HG02938 (cell line): ENCODE measurements around the gene GNG4.
"Not testable (repeated sequence)": the region's sequence is repeated elsewhere in the genome, so short reads cannot be mapped to it uniquely, and the experiment has no call there.

Experiments used
- ATAC-seq: cut with Tn5 transposase; IDR thresholded peaks from one replicate; pipeline ENCODE4 v1.9.1; 2021; ENCODE audit warnings: mild to moderate bottlenecking, moderate library complexity; ENCODE audit not compliant: unreplicated experiment

The GNG4 gene

GRCh38 chr1:235628316-235629005 lies 21.1 kb downstream of the GNG4 start:
- ATAC-seq: no peak

DNA sequence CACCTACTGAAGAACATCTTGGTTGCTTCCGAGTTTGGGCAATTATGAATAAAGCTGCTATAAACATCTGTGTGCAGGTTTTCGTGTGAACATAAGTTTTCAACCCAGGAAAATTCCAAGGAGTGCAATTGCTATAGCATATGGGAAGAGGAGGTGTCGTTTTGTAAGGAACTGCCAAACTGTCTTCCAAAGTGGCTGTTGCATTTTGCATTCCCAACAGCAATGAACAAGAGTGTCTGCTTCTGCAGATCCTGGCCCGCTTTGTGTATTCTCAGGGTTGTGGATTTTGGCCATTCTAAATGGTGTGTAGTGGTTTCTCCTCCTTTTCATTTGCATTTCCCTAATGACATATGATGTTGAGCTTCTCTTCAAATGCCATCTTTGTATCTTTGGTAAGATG lies 23.8 kb downstream of the GNG4 start:
- ATAC-seq: no peak

DNA sequence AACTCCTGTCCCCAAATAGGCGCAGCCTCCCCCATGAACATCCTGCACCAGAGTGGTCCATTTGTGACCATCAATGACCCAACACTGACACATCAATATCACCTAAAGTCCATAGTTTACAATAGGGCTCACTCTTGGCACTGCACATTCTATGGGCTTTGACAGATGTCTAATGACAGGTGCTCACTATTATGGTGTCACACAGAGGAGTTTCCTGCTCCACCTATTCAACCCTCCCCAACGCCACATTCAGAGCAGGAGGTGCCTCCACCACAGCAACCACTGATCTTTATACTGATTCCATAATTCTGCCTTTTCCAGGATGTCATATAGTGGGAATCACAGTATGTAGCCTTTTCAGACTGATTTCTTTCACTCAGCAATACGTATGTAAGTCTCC lies 24.2 kb downstream of the GNG4 start:
- ATAC-seq: no peak

- no peak for ATAC-seq
Observed at GRCh38 chr1:235624721-235625333, 24.8 kb downstream of the GNG4 start.

GRCh38 chr1:235622936-235623779 lies 26.4 kb downstream of the GNG4 start:
- ATAC-seq: no peak

DNA sequence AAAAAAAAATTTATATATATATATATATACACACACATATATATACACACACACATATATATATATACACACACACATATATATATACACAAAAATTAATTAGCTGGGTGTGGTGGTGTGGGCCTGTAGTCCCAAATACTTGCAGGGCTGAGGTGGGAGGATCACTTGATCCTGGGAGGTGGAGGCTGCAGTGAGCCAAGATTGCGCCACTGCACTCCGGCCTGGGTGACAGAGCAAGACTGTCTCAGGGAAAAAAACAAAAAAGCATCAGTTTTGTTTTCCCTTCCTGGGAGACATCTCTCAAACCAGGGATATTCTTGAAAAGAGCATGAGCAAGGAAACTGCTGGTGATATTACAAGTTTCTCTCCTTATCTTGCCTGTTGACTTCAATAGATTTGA lies 30.4 kb downstream of the GNG4 start:
- ATAC-seq: not testable (repeated sequence)

DNA sequence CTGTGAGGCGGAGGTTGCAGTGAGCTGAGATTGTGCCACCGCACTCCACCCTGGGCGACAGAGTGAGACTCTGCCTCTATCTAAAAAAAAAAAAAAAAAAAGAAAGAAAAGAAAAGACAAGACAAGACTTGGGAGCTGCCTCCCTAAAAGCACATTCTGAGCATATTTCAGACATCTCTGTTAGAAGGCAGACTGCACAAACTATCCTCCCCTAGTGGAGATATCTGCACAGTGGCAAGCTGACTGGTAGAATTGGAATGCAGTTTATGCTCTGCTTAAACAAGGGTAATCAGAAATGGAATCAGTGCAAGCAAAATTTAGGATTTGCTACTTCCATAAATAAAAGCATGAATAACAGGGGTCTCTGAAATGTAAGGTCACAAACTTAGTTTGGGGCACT lies 31.8 kb downstream of the GNG4 start:
- ATAC-seq: no peak

DNA sequence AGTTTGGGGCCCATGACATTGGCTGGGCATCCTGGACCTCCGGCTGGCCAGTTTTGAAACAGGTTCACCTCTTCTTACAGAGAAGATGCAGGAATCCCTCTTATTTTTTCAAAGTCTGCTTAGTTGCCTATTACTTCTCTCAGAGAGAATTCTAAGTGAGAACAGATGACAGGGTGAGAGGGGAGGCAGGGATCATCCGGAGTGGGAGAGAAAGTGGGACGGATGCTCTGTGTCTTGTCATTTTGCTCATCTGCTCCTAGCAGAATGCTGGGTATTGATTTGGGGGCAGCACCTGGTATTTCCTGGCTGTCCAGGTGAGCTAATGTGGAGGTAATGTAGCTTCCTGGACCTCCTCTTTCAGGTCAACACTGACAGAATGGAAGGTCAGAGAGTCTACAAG lies 32.4 kb downstream of the GNG4 start:
- ATAC-seq: no peak

- no peak for ATAC-seq
Observed at GRCh38 chr1:235614442-235614954, 35.1 kb downstream of the GNG4 start.

DNA sequence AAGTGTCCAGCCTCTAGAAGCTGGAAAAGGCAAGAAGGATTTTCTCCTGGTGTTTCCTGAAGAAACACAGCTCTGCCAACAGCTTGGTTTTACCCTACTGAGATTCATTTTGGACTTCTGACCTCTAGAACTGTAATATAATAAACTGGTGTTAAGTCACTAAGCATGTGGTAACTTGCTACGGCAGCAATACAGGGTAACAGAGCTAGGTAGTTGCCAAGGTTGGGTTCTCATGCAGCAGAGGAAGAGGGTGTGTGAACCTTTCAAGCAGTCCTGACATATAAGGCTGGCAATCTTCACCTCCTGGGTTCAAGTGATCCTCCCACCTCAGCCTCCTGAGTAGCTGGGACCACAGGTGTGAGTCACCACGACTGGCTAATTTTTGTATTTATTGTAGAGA lies 36.0 kb downstream of the GNG4 start:
- ATAC-seq: no peak

- ATAC-seq: no peak
Observed at GRCh38 chr1:235612761-235613160, 36.8 kb downstream of the GNG4 start.

- ATAC-seq: no peak
Observed at GRCh38 chr1:235610157-235610556, 39.4 kb downstream of the GNG4 start.

- ATAC-seq: no peak
Observed at GRCh38 chr1:235608278-235608677, 41.3 kb downstream of the GNG4 start.

GRCh38 chr1:235607284-235607683 lies 42.3 kb downstream of the GNG4 start:
- ATAC-seq: no peak

DNA sequence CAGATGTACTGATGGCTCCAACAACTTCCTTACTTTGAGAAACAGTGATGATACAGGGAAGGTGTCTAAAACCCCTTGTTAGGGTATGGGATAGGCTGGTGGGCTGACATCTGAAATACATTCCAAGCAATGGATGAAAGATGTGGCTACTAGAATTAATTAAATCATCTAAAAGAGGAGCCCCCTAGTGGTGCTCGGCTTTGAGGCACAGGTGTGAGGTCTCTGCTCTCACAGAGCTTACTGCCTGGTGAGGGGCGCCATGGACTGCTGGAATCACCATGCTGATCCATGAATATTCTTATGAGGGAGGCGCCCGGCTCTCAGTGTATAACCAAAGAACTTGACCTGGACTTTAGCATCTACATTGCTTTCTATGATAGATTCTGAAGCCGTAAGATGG lies 48.5 kb downstream of the GNG4 start:
- ATAC-seq: no peak

GRCh38 chr1:235599536-235599935 lies 50.0 kb downstream of the GNG4 start:
- no peak for ATAC-seq

DNA sequence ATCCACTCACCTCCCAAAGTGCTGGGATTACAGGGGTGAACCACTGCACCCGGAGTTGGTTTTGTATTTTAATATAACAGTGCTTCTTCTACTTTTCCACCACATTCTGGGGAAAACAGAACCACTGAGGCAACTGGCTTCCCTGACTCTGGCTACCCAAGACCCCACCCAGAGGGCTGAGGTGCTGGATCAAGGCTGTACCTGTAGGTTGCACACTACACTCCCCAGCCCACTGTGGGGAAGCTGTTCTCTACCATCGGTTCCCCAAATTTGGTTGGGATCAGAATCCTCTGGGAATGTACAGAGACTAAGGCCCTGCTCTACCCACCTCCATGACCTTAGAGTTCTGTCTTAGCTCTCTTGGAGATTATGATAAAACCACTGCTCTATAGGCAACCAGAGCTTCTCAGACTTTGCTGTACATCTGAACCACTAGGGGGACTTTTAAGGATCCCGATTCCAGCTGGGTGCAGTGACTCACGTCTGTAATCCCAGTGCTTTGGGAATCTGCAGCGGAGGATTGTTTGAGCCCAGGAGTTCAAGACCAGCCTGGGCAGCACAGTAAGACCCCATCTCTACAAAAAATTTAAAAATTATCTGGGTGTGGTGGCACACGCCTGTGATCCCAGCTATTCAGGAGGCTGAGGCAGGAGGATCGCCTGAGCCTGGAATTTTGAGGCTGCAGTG lies 51.6 kb downstream of the GNG4 start:
- ATAC-seq: no peak

DNA sequence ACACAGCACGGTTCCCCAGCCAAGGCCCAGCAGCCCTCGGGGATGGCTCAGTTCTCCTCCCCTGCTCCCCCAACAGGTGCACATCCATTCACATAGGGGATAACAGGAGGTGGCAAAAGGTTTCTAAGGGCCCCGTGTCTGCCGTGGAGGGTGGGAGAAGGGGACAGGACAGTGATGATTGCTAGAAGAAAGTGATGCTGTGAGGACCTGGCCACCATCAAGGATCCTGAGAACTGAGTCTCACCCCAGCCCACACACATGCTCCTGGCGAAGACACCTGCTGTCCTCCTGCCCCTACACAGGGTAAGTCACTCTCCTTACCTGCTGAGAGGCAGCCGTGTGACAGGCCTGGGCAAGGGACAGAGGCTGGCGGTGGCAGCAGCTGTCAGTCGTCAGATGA lies 54.5 kb downstream of the GNG4 start:
- no peak for ATAC-seq

- not testable (repeated sequence) for ATAC-seq
Observed at GRCh38 chr1:235594281-235594895, 55.2 kb downstream of the GNG4 start.

DNA sequence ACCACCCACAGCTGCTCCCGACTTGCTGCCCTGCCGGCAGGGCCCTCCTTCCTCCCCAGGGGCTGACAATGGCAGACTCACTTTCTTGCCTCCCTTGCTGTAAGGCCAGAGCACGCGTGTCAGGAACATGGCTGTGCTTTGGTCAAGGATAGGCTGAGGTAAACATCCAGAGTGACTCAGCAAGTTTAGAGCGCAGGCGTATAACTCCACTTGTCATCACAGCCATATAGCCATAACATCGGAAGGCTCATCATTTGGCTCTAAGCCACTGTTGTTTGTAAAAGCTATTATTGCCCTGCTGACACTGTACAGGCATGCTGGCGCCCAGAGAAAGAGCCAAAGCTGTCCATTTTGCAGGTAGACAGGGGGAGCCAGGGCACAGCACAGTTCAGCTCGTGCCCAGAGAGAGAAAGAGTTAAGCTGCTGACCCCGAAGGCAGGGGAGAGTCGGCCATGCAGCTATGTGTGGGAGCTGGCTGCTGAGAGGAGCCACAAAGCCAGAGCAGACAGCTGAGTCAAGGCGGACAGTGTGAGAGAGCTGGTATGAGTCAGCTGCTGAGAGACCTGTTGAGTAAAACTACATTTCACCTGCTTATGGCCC lies 60.6 kb downstream of the GNG4 start:
- ATAC-seq: no peak
